ENCODE measurements around the gene MAK. TPM values are rescaled to one million over a fixed set of nuclear protein-coding genes. Genes with fewer than 3 reads are reported as not detected.
"Not testable (repeated sequence)": the region's sequence is repeated elsewhere in the genome, so short reads cannot be mapped to it uniquely, and the experiment has no call there.

MAK gene, protein sequence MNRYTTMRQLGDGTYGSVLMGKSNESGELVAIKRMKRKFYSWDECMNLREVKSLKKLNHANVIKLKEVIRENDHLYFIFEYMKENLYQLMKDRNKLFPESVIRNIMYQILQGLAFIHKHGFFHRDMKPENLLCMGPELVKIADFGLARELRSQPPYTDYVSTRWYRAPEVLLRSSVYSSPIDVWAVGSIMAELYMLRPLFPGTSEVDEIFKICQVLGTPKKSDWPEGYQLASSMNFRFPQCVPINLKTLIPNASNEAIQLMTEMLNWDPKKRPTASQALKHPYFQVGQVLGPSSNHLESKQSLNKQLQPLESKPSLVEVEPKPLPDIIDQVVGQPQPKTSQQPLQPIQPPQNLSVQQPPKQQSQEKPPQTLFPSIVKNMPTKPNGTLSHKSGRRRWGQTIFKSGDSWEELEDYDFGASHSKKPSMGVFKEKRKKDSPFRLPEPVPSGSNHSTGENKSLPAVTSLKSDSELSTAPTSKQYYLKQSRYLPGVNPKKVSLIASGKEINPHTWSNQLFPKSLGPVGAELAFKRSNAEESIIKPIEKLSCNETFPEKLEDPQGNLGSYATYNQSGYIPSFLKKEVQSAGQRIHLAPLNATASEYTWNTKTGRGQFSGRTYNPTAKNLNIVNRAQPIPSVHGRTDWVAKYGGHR
- 0.18 and 0.95 TPM in 2 replicates for total RNA-seq (2014; rRNA removed; shearing (Covaris generic))

DNA sequence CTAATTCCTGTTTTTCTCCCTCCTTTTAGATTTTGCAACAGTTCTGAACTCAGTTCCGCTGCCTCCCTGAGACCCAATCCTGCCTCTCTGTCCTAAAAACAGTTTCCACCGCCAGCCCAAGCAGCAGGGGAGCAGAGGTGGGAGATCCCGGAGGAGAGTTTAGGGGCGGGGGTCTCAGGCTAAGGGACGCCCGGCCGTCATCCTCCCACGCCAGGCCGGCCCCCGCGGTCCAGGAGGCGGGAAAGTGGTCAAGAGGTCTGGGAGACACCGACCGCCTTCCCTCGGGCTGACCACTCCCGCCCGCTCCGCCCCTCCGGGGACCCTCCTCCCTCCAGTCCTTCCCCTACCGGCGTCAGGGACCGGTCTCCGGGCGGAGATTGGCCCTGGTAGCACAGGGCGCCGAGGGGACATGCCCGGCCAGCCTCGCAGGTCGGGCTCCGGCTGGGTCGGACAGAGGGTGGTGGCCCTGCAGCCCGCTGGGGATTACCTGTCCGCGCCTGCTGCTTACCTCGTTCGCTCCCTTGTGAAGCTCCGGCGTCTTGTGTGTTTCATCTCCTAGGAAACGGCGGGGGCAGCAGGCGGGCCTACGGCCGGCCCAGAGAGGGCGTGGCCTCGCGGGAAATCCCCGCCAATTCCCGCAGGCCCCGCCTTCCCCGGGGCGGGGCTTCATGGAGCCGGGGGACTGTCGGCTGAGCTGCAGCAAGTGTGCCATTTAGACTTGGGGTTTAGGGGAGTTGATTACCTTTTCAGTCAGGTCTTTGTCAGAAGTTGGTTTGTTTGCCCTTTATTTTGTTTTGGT, at the start of gene MAK:
TSS of gene MAK (minus strand) at position 545 of the 799 bp plus-strand sequence. CDS start 7,891 bp downstream, outside the sequence.
- peak; percentile 70 for DNase-seq (ENCODE audit: low spot score)
- in situ Hi-C loops (cut with HindIII; ENCODE audit: low sequenced_read_pairs), result no loop called here

DNA sequence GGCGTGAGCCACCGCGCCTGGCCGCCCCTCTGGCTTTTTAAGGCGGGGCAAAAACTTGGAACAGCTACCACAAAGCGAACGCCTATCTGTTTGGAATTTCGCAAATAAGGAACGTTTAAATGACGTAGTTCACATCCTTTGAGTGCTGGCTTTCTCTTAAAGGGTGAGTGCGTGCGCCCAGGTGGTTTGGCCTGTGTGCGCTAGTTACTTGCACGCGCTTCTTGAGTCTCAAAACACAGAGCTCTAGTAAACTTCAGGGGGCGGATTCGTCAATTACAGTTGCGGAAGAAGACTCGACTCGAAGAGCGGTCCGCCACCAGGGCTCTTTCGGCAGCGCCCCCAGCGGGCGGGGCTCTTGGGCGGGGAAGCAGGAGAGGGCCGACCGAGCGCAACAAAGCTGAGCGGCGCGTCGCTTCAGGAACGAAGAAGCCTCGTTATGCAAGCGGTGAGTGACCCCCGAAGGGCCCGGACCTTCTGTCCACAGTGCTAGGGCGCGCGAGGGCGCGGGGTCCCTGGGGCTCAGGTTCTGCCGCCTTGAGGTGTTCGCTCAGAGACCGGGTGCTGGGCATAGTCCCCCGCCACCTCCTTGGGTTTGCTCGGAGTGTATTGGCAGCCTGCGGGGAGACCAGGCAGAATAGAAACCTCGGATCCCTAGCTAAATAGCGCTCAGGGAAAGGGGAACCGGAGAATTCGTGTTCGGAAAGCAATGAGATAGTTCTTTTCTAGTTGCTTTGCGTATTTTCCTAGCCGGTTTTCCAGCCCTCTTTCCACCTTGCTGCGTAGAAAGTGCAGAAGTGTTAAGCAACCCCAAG, 48.6 kb upstream of the MAK start, which contains the start of gene SYCP2L:
TSS of gene SYCP2L (plus strand) at position 362 of the 812 bp plus-strand sequence. CDS start at position 437, 75 bp downstream.
- in situ Hi-C loops (cut with HindIII; ENCODE audit: low sequenced_read_pairs), result no loop called here
- peak; percentile 29 for DNase-seq (ENCODE audit: low spot score)

DNA sequence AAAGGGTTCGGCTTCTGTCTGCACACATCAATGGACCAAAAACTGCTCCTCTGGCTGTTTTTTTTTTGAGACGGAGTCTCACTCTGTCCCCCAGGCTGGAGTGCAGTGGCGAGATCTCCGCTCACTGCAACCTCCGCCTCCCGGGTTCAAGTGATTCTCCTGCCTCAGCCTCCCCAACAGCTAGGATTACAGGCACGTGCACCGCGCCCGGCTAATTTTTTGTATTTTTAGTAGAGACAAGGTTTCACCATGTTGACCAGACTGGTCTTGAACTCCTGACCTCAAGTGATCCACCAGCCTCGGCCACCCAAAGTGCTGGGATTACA, 48.0 kb upstream of the MAK start:
- in situ Hi-C loops (cut with HindIII; ENCODE audit: low sequenced_read_pairs); DNase-seq (ENCODE audit: low spot score): not testable (repeated sequence)

DNA sequence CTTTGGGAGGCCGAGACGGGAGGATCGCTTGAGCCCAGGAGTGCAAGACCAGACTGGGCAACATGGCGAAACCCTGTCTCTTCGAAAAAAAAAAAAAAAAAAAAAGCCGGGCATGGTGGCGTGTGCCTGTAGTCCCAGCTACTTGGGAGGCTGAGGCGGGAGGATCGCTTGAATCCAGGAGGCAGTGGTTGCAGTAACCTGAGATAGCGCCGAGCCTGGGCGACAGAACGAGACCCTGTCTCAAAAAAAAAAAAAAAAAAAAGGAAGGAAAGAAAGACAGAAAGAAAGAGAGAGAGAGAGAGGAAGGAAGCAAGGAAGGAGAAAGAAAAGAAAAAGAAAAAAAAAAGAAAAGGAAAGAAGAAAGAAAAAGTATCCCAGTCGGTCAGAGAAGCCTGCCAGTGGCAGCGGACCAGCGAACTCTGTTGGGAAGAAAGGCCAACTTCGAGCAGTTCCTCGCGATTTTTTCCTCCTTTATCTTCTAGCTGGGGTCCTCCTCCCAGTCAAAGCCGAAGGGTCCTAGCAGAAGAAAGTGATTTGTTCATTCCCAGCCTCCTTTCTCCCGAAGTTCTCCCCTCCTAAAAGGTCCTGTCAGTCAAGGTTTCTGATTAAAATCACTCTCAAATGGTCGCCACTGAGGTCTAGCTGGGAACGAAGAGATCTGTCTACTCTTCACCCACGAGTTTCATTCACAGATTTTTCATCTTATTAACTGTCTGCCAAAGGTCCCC, 46.1 kb upstream of the MAK start:
- no peak for DNase-seq (ENCODE audit: low spot score)
- in situ Hi-C loops (cut with HindIII; ENCODE audit: low sequenced_read_pairs), result no loop called here

DNA sequence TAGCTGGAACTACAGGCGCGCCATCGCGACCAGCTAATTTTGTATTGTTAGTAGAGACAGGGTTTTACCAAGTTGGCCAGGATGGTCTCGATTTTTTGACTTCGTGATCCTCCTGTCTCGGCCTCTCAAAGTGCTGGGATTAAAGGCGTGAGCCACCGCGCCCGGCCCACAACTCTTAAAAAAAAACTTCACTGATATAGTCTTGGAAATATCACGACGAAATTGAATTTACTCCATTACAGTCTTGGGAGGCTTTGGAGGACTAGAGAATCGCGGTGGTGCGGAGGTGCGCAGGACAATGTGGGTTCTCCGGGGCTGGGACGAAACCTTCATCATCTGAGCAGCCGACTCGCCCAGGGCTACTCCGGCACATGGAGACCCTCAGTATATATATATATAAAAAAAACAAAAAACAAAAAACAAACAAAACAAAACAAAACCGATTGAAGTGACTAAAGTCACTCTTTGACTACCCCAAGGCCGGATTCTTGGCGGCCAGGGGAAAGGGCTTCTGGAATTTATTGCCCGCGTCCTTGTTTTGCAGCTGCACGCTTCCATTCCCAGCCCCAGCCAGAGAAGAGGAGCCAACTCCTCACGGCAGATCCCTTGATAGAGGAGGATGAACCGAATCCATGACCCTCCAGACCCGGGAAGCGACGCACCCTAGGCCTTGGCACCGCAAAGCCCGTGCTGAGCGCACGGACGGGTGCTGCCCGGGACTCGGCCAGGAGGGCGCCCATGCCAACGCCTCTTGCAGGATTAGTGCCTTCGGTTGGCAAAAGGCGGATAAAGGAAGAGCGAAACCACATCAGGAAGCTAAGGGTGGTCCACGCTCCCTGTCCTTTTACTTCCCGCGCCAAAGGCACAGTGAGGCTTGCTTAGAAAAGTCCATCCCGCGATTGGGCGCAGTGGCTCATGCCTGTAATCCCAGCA, 45.2 kb upstream of the MAK start:
- in situ Hi-C loops (cut with HindIII; ENCODE audit: low sequenced_read_pairs), result no loop called here
- no peak for DNase-seq (ENCODE audit: low spot score)

DNA sequence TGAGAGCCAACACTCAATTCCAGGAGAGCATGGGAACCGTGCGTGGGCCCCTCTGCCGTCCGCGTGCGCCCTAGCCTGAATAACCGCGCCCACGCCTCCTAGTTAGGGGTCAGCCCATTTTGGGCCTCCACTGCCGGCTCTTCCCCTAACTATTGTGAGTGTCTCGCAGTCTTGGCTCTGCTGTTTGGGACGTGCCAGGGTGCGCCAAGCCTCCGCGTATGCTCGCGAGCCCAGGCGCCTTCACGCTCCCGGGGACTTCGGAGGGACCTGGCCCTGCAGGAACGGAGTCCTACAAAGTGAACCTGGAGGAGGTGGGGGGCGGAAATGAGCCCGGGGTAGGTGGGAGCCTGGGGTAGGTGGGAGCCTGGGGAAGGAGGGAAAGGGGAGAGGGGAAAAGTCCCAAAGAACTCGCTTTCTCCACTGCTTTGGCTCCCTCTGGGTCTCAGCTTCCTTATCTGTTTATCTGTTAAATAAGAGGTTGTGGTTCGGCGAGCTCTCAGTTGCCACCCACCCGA, 44.4 kb upstream of the MAK start:
- no peak for DNase-seq (ENCODE audit: low spot score)
- in situ Hi-C loops (cut with HindIII; ENCODE audit: low sequenced_read_pairs), result no loop called here

DNA sequence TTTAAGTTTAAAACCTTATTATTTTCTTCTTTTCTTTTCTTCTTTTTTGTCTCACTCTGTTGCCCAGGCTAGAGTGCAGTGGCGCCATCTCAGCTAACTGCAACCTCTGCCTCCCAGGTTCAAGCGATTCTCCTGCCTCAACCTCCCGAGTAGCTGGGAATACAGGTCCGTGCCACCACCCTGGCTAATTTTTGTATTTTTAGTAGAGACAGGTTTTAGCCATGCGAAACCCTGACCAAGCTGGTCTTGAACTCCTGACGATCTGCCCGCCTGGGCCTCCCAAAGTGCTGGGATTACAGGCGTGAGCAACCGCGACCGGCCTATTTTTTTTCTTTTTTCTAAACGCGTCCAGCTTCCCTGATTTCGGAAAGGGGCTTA, 43.9 kb upstream of the MAK start:
- in situ Hi-C loops (cut with HindIII; ENCODE audit: low sequenced_read_pairs); DNase-seq (ENCODE audit: low spot score): not testable (repeated sequence)

DNA sequence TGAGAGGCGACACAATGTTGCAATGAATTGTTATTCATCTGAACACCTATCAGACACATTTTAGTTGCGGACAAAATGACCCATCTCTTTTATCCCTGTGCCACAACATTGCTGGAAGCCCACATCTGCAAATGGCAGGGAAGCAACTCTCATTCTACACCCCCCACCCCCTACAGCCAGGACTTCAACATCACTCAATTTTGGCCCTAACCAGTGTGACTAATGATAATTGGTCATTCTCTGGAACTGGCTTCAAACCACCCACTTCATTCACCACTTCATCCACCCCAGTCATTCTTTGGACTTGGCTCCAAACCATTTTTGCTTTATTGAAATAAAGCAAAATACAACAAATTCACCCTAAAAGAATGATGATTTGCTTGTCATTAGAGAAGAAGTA, 42.0 kb upstream of the MAK start:
- in situ Hi-C loops (cut with HindIII; ENCODE audit: low sequenced_read_pairs), result no loop called here
- no peak for DNase-seq (ENCODE audit: low spot score)

DNA sequence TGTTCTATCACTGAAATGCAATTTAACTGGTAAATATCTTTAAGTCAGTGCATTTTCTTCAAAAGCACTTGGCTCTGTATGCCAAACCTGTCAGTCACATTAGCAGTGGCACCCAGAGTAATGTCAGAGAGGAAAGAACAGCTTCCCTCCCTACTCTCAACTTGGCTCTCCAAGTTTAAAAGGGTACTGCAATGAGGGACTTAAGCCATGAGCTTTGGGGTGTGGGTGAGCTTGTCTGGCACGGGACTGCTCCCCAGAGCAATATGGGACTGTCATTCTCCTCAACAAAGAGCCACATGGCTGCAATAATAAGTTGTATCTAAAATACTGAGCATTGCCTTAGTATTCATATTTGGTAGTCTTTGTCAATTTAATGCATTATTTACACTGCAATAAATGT, 39.5 kb upstream of the MAK start:
- DNase-seq (ENCODE audit: low spot score), result no peak
- in situ Hi-C loops (cut with HindIII; ENCODE audit: low sequenced_read_pairs), result no loop called here

DNA sequence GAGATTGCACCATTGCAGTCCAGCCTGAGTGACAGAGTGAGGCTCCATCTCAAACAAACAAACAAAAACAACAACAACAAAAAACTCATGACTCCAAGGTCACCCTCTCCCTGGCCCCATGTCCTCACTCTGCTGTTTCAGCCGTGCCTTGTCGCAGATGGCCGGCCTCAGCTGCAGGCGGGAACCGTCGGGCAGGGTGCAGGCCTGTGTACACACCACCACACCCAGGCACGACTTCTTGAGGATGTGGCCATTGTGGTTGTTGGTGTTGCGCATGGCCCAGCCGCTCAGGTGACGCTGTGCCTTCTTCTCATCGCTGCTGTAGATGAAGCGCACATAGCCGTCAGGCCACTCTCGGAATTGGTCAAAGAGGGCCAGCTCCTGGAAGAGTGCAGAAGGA, 38.7 kb upstream of the MAK start:
- no peak for DNase-seq (ENCODE audit: low spot score)
- in situ Hi-C loops (cut with HindIII; ENCODE audit: low sequenced_read_pairs), result no loop called here

DNA sequence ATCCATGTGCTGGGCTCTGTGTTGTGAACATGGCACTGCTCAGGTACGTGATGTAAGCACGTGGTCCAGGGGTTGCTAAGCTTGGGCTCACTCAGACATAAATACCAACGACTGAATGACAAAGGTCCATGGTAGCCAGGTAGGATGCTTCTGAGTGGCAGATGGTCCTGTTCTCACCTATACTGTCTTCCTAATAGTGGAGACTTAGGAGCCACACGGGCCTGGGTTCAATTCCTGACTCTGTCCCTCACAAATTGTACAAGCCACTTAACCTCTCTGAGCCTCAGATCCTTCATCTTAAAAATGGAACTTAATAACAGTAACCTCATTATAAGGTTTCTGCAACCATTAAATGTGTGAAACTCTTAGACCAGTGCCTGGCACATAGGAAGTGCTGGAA, 36.7 kb upstream of the MAK start:
- no peak for DNase-seq (ENCODE audit: low spot score)
- in situ Hi-C loops (cut with HindIII; ENCODE audit: low sequenced_read_pairs), result no loop called here

DNA sequence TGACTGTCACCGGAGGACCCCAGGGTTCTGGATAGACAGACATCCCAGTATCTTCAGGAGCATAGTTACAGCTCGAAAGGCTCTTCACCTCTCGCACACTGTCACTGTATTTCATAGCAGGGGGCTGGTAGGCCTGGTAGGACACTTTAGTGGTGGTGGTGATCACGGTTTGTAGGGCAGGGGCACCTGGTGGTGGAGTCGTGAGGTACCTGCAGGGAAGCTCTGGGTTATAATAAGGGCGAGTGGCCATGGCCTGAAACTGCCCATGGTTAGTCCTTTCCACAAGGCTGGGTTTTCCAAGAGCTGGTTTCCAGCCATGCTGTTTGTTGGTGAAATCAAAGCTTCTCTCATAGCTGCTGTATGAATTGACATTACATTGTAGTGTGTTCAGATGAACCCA, 35.9 kb upstream of the MAK start:
- in situ Hi-C loops (cut with HindIII; ENCODE audit: low sequenced_read_pairs), result no loop called here
- DNase-seq (ENCODE audit: low spot score), result no peak

DNA sequence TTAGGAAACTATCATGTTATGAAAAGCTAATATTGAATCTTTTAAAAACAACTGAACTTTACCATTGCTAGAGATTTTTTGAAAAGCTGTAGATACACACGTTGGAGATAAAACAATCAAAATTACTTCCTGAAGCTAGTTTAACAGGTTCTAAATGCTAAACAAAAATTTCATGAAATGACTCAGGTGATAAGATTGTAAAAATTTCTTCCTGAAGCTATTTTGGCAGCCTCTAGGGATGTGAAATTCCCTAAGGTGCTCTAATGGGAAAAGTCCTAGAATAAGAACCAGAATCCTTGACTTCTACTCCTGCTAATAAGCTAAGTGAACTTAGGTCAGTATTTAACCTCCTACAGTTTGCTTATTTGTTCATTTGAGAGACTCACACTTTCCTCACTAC, 35.0 kb upstream of the MAK start:
- in situ Hi-C loops (cut with HindIII; ENCODE audit: low sequenced_read_pairs), result no loop called here
- no peak for DNase-seq (ENCODE audit: low spot score)

DNA sequence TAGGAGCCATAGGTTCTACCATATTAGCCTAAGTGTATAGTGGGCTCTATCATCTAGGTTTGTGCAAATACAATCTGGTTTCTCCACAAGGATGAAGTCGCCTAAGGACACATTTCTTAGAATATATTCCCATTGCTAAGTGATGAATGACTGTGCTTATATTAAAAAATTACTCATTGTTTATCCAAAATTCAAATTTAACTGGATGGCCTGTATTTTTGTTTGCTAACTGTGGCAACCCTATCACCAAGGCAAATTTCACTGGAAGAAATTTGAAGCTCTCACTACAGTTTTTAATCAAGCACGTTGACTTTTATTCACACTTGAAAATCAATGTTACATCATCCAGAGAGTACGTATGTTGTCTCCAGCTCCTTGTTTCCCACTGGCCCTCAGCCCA, 29.6 kb upstream of the MAK start:
- in situ Hi-C loops (cut with HindIII; ENCODE audit: low sequenced_read_pairs), result no loop called here
- no peak for DNase-seq (ENCODE audit: low spot score)

DNA sequence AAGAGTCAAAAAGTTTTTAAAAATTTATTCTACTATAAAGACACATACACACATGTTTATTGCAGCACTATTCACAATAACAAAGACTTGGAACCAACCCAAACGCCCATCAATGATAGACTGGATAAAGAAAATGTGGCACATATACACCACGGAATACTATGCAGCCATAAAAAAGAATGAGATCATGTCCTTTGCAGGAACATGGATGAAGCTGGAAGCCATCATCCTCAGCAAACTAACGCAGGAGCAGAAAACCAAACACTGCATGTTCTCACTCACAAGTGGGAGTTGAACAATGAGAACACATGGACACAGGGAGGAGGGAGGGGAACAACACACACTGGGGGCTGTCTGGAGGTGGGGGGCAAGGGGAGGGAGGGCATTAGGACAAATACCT, 28.4 kb upstream of the MAK start:
- DNase-seq (ENCODE audit: low spot score); in situ Hi-C loops (cut with HindIII; ENCODE audit: low sequenced_read_pairs): not testable (repeated sequence)

DNA sequence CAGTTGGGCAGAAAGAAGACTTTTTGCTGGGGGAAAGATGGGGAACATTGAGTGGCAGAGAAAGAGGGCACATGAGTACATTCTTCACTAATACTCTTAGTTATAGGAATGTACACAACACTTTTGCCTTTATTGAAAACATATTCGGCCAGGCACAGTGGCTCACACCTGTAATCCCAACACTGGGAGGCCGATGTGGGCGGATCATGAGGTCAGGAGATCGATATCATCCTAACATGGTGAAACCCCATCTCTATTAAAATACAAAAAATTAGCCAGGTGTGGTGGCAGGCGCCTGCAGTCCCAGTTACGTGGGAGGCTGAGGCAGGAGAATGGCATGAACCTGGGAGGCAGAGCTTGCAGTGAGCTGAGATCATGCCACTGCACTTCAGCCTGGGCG, 24.7 kb upstream of the MAK start:
- in situ Hi-C loops (cut with HindIII; ENCODE audit: low sequenced_read_pairs); DNase-seq (ENCODE audit: low spot score): not testable (repeated sequence)

DNA sequence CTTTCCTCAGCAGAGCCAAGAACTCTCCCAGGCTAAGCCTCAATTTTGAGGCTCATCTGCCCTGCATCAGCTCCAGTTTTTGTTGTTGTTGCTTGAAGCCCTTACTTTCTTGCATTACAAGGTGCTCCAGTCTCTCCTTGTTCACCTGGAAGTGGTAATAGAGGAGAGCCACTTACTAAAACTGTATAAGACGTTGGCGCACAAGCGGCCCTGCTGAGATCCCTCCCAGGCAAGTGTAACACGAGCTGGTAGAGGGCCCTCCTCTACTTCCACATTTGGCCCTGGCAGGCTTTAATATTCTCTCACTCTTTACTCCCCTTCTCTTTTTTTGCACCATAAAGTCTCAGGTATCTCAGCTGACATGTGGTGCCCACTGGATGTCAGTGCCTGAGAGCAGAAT, 24.0 kb upstream of the MAK start:
- in situ Hi-C loops (cut with HindIII; ENCODE audit: low sequenced_read_pairs), result no loop called here
- DNase-seq (ENCODE audit: low spot score), result no peak
